K562 (cell line): ENCODE data around the gene ACTN4. TPM values are rescaled to one million over a fixed set of nuclear protein-coding genes. Genes with fewer than 3 reads are reported as not detected.
A peak's percentile ranks its signal among the peaks of the same experiment; 100 is the strongest.

Experiments
- EHMT2 ChIP-seq: fragments of 450-650 bp; IDR thresholded peaks from 2 replicates; pipeline ENCODE4 v1.6.1; 2018; ENCODE audit warnings: antibody characterized with exemption
- GABPB2 ChIP-seq: fragments of 250-450 bp; sonication (Bioruptor Pico); conservative IDR thresholded peaks from 2 replicates; pipeline ENCODE4 v1.5.1; 2021; ENCODE audit warnings: mild to moderate bottlenecking
- GTF2F1 ChIP-seq: IDR thresholded peaks from 2 replicates; pipeline ENCODE4 v1.6.1; 2011; ENCODE audit warnings: low read depth, low read length, improper control_type of control experiment
- RBM14 ChIP-seq: fragments of 200-400 bp; formaldehyde crosslinking; IDR thresholded peaks from 2 replicates; pipeline ENCODE4 v1.6.1; 2018; ENCODE audit warnings: low read depth, mild to moderate bottlenecking, low read length, moderate library complexity, borderline replicate concordance; ENCODE audit not compliant: insufficient read depth
- RUNX1 ChIP-seq: sonication (generic); IDR thresholded peaks from 2 replicates; pipeline ENCODE4 v1.6.1; 2016; ENCODE audit warnings: antibody characterized with exemption, low read depth
- SMC3 ChIP-seq: conservative IDR thresholded peaks from 2 replicates; pipeline ENCODE4 v1.6.1; 2011; ENCODE audit warnings: low read depth, low read length, improper control_type of control experiment; ENCODE audit not compliant: insufficient read depth
- TRIM24 ChIP-seq, 2 experiments: fragments of 450-650 bp; IDR thresholded peaks; 2 replicates each; pipeline ENCODE4 v1.6.1; 2016
- ZHX1 ChIP-seq: fragments of 150-350 bp; conservative IDR thresholded peaks from 2 replicates; pipeline ENCODE4 v1.6.1; 2014; ENCODE audit warnings: low read length
- ZNF407 ChIP-seq: fragments of 450-650 bp; IDR thresholded peaks from 2 replicates; pipeline ENCODE4 v1.6.1; 2016; ENCODE audit warnings: low read depth
- ZNF584 ChIP-seq: fragments of 200-800 bp; sonication (Bioruptor generic); IDR thresholded peaks from 2 replicates; pipeline ENCODE4 v1.6.1; 2016; ENCODE audit warnings: low read depth, mild to moderate bottlenecking, missing genetic modification characterization, missing compliant biosample characterization
- polyA plus RNA-seq, 8 experiments: library from polyadenylated mRNA; depleted of rRNA in 4 of 8; stranded (reverse) in 5 of 8; unstranded in 3 of 8; fragments of >200 nt; fragmentation: Nextera tagmentation in 2 of 8; fragmentation: Illumina TruSeq in 1 of 8; extraction: Ambion mirVana in 2 of 8; extraction: Trizol in 1 of 8; gene quantifications; 2 replicates each; pipeline versions ENCODE4 v1.2.1 to v1.2.3, GENCODE V29; 2011 to 2014; ENCODE audit warnings: inconsistent platforms in 1 of 8, missing spikeins in 1 of 8
- total RNA-seq, 7 experiments: library from RNA; depleted of rRNA in 6 of 7; stranded (reverse); fragments of >200 nt in 6 of 7; fragmentation: Illumina TruSeq in 2 of 7; extraction: Trizol in 2 of 7; gene quantifications; 2 replicates each; pipeline versions ENCODE4 v1.2.1 to v1.2.3, GENCODE V29; 2011 to 2021; ENCODE audit warnings: low replicate concordance in 1 of 7
- TF ChIP-seq, protein P1 (sequence below): sonication (generic); formaldehyde crosslinking; IDR thresholded peaks from 2 replicates; pipeline ENCODE4 v1.9.0; 2022; ENCODE audit warnings: mild to moderate bottlenecking, missing genetic modification reagents
- TF ChIP-seq, protein P2 (sequence below), 2 experiments: fragments of 450-650 bp; IDR thresholded peaks; 2 replicates each; pipeline ENCODE4 v1.6.1; 2018; ENCODE audit warnings: mild to moderate bottlenecking in 2 of 2, low read depth in 1 of 2; ENCODE audit not compliant: partially characterized antibody in 2 of 2

ACTN4 gene
- total and polyA plus RNA-seq, 9 of the 15 experiments (the other 6 are each of a cell fraction or from before 2014, with no cell fraction given), result 3.1 to 385 (median 125) TPM

- TF ChIP-seq ZHX1 (no peak), EHMT2 (no peak), RUNX1 (no peak), SMC3 (no peak), TRIM24 (IDR thresholded peaks at IDR 0.05) (peak in 1 of 2 experiments; percentile 65; a peak in 2 of 4 replicates), RBM14 (no peak), ZNF584 (CRISPR knock-in tag) (no peak), ZNF407 (no peak), GTF2F1 (no peak), GABPB2 (CRISPR knock-in tag) (no peak)
- TF ChIP-seq, protein P1, sequence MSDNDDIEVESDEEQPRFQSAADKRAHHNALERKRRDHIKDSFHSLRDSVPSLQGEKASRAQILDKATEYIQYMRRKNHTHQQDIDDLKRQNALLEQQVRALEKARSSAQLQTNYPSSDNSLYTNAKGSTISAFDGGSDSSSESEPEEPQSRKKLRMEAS, result peak; percentile 47; the same call in 1 of the 2 replicates
- TF ChIP-seq, protein P2, sequence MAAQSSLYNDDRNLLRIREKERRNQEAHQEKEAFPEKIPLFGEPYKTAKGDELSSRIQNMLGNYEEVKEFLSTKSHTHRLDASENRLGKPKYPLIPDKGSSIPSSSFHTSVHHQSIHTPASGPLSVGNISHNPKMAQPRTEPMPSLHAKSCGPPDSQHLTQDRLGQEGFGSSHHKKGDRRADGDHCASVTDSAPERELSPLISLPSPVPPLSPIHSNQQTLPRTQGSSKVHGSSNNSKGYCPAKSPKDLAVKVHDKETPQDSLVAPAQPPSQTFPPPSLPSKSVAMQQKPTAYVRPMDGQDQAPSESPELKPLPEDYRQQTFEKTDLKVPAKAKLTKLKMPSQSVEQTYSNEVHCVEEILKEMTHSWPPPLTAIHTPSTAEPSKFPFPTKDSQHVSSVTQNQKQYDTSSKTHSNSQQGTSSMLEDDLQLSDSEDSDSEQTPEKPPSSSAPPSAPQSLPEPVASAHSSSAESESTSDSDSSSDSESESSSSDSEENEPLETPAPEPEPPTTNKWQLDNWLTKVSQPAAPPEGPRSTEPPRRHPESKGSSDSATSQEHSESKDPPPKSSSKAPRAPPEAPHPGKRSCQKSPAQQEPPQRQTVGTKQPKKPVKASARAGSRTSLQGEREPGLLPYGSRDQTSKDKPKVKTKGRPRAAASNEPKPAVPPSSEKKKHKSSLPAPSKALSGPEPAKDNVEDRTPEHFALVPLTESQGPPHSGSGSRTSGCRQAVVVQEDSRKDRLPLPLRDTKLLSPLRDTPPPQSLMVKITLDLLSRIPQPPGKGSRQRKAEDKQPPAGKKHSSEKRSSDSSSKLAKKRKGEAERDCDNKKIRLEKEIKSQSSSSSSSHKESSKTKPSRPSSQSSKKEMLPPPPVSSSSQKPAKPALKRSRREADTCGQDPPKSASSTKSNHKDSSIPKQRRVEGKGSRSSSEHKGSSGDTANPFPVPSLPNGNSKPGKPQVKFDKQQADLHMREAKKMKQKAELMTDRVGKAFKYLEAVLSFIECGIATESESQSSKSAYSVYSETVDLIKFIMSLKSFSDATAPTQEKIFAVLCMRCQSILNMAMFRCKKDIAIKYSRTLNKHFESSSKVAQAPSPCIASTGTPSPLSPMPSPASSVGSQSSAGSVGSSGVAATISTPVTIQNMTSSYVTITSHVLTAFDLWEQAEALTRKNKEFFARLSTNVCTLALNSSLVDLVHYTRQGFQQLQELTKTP (IDR thresholded peaks at IDR 0.05; ENCODE audit: low read depth in 1 of 2, partially characterized antibody in 2 of 2), result no peak
Observed at GRCh38 chr19:38781058-38781457, 133.6 kb downstream of the ACTN4 start (continued).
